Neural crest cell (in vitro differentiated cells): ENCODE data around the gene FLRT1. TPM values are rescaled to one million over a fixed set of nuclear protein-coding genes. Genes with fewer than 3 reads are reported as not detected.
A peak's percentile ranks its signal among the peaks of the same experiment; 100 is the strongest.

Experiments used
- DNase-seq: peaks from one replicate; pipeline ENCODE4 v3.0.0; 2021; ENCODE audit warnings: low read depth, mixed read lengths, low spot score
- H3K27ac Mint-ChIP-seq: one replicate; pipeline ENCODE4 v1.8.0; 2021; ENCODE audit warnings: mild to moderate bottlenecking, mixed read lengths; ENCODE audit not compliant: unreplicated experiment
- H3K27me3 Mint-ChIP-seq: 2 replicates; pipeline ENCODE4 v1.8.0; 2021; ENCODE audit warnings: low read depth, mild to moderate bottlenecking, mixed read lengths
- H3K36me3 Mint-ChIP-seq: 2 replicates; pipeline ENCODE4 v1.8.0; 2021; ENCODE audit warnings: low read depth, mild to moderate bottlenecking, mixed read lengths
- H3K4me1 Mint-ChIP-seq: 2 replicates; pipeline ENCODE4 v1.8.0; 2021; ENCODE audit warnings: mixed read lengths
- H3K4me3 Mint-ChIP-seq: one replicate; pipeline ENCODE4 v1.8.0; 2021; ENCODE audit warnings: mild to moderate bottlenecking, mixed read lengths
- H3K9me3 Mint-ChIP-seq: 2 replicates; pipeline ENCODE4 v1.8.0; 2021; ENCODE audit warnings: mixed read lengths
- total RNA-seq: library from RNA; stranded (reverse); gene quantifications from 2 replicates; pipeline ENCODE4 v1.2.1, GENCODE V29; 2021
- TF ChIP-seq, protein P1 (sequence below): fragments of 200-600 bp; sonication (generic); conservative IDR thresholded peaks from 2 replicates; pipeline ENCODE4 v1.5.0; 2021; ENCODE audit warnings: antibody characterized with exemption, mild to moderate bottlenecking

FLRT1 gene
- total RNA-seq, 1 donor from 2014 or later = 3.0 TPM

DNA sequence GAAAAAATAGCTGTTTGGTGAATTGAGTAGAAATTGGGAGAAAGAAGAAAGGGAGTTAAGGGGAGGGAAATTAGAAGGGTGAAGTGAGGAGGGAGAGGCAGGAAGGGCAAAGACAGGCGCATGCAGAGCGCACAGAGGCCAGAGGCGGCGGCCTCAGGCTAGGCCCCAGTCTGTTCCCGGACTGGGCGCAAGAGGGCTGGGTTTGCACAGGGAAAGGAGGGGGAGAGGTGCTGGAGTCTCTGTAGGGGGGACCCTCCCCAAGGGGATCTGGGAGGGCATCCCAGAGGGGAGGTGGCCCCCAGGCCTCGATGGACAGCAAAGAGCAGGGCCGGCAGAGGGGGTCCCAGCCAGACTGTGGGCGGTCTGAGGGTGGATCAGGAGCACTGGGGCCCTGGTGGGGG lies 1.3 kb upstream of the FLRT1 start:
- peak overlapping the region; percentile 82 for H3K4me3 Mint-ChIP-seq
- no peaks in the 10 kb centered on the region for H3K36me3 Mint-ChIP-seq
- peaks cover 27% of the 10 kb centered on the region for H3K4me1 Mint-ChIP-seq
- DNase-seq = no peak
- peaks cover 53% of the 10 kb centered on the region for H3K27me3 Mint-ChIP-seq
- TF ChIP-seq, protein P1, sequence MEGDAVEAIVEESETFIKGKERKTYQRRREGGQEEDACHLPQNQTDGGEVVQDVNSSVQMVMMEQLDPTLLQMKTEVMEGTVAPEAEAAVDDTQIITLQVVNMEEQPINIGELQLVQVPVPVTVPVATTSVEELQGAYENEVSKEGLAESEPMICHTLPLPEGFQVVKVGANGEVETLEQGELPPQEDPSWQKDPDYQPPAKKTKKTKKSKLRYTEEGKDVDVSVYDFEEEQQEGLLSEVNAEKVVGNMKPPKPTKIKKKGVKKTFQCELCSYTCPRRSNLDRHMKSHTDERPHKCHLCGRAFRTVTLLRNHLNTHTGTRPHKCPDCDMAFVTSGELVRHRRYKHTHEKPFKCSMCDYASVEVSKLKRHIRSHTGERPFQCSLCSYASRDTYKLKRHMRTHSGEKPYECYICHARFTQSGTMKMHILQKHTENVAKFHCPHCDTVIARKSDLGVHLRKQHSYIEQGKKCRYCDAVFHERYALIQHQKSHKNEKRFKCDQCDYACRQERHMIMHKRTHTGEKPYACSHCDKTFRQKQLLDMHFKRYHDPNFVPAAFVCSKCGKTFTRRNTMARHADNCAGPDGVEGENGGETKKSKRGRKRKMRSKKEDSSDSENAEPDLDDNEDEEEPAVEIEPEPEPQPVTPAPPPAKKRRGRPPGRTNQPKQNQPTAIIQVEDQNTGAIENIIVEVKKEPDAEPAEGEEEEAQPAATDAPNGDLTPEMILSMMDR = no peak
- no peak overlapping the region for H3K27ac Mint-ChIP-seq
- no peaks in the 10 kb centered on the region for H3K9me3 Mint-ChIP-seq

GRCh38 chr11:64035081-64035524 lies 628 bp upstream of the FLRT1 start:
- TF ChIP-seq, protein P1 = no peak
- Mint-ChIP-seq H3K4me3 (peak overlapping the region; percentile 79), H3K4me1 (peaks cover 21% of the 10 kb centered on the region), H3K27me3 (peaks cover 51% of the 10 kb centered on the region), H3K36me3 (no peaks in the 10 kb centered on the region), H3K27ac (peak overlapping the region; percentile 57), H3K9me3 (no peaks in the 10 kb centered on the region)
- no peak for DNase-seq

DNA sequence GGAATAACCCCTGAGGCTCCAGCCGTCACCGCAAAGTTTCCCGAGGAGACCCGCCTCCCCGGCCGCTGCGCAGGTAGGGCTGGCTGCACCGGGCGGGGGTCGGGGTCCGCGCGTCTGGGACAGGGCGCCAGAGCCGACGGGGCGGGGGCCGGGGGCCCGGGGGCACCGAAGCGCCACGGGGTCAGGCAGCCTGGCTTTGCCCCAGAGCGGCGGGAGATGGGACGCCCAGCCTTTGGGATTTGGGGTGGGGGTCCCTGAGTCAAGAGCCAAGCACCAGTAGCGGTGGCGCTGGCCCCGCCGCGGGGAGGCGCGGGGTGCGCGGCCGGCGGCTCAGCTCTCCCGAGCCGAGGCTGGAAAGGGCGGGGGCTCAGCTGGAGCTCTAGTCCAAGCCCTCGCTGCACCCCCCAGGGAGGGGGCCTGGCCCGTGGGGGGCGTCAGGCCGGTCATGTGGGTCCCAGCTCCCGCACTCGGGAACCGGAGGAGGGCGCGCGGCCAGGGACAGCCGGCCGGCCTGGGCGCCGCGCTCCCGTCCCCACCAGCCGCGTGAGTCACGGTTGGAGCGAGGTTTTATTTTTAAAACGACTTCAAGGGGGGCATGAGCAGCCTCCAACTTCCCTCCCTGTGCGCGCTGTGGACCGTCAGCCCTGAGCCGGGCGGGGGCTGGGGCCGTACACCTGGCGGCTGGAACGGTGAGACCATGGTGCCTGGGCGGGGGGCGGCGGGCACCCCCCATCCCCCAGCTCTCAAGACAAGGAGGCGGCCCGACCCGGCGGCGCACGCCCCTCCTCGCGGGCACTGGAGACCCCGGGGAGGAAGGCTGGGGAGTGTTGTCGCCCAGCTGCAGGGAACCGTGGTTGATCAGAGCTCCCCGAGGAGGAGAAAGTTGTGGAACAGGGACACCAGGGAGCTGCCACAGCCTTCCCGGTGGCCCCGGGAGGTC lies 626 bp downstream of the FLRT1 start:
- TF ChIP-seq, protein P1 = no peak
- Mint-ChIP-seq H3K9me3 (no peaks in the 10 kb centered on the region), H3K4me3 (no peak overlapping the region), H3K36me3 (no peaks in the 10 kb centered on the region), H3K27ac (no peak overlapping the region), H3K4me1 (peaks cover 25% of the 10 kb centered on the region), H3K27me3 (peaks cover 55% of the 10 kb centered on the region)
- DNase-seq = no peak

- no peak for DNase-seq
- Mint-ChIP-seq H3K9me3 (no peaks in the 10 kb centered on the region), H3K4me3 (peak overlapping the region; percentile 57), H3K36me3 (no peaks in the 10 kb centered on the region), H3K27ac (no peak overlapping the region), H3K4me1 (peaks cover 28% of the 10 kb centered on the region), H3K27me3 (peaks cover 57% of the 10 kb centered on the region)
- TF ChIP-seq, protein P1 = no peak
Measured at GRCh38 chr11:64037027-64037634, 1.4 kb downstream of the FLRT1 start.

DNA sequence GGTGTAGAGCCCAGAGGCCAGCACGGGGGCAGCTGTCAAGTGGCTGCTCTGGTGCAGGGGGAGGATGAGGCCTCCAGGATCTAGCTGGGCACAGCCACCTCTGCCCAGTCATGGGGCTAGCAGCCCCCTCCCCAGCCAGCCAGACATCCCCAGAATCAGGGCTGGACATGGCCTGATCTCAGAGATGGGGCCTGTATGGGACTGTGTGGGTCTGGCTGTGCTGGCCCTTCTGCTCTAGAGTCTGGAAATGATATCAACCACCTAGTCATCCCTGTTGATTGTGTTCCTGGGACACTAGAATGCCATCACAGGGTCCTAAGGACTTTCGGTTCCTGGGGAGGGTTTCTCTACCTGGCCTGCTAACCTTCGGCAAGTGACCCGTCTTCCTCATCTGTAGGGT lies 2.8 kb downstream of the FLRT1 start:
- peaks cover 50% of the 10 kb centered on the region for H3K27me3 Mint-ChIP-seq
- no peak overlapping the region for H3K4me3 Mint-ChIP-seq
- no peak for DNase-seq
- H3K9me3 Mint-ChIP-seq = no peaks in the 10 kb centered on the region
- TF ChIP-seq, protein P1 = no peak
- H3K36me3 Mint-ChIP-seq = no peaks in the 10 kb centered on the region
- peaks cover 35% of the 10 kb centered on the region for H3K4me1 Mint-ChIP-seq
- H3K27ac Mint-ChIP-seq = no peak overlapping the region
